Muscle layer of duodenum (tissue), 2 donors: ENCODE measurements around the gene GNA15.

Source experiments
- H3K27ac ChIP-seq: one replicate; pipeline ENCODE4 v1.7.0; 2013; ENCODE audit warnings: mild to moderate bottlenecking, low read length
- H3K27me3 ChIP-seq: one replicate; pipeline ENCODE4 v1.7.0; 2013; ENCODE audit warnings: low read depth, mild to moderate bottlenecking, control low read depth, low read length
- H3K36me3 ChIP-seq, 2 donors: one replicate each; pipeline ENCODE4 v1.7.0; 2013; ENCODE audit warnings: low read length in 2 of 2, control low read depth in 1 of 2, mild to moderate bottlenecking in 1 of 2; ENCODE audit not compliant: insufficient read depth in 2 of 2, control insufficient read depth in 1 of 2
- H3K4me1 ChIP-seq, 2 donors: one replicate each; pipeline ENCODE4 v1.7.0; 2013; ENCODE audit warnings: low read length in 2 of 2, mild to moderate bottlenecking in 2 of 2, control low read depth in 1 of 2, moderate library complexity in 1 of 2; ENCODE audit not compliant: insufficient read depth in 2 of 2, control insufficient read depth in 1 of 2
- H3K4me3 ChIP-seq, 2 donors: one replicate each; pipeline ENCODE4 v1.7.0; 2013; ENCODE audit warnings: low read length in 2 of 2, low read depth in 1 of 2, mild to moderate bottlenecking in 1 of 2
- H3K9me3 ChIP-seq, 2 donors: one replicate each; pipeline ENCODE4 v1.7.0; 2013; ENCODE audit warnings: low read length in 2 of 2, control low read depth in 1 of 2, mild to moderate bottlenecking in 1 of 2; ENCODE audit not compliant: control insufficient read depth in 1 of 2
- donor health status: healthy.

GNA15 gene

DNA sequence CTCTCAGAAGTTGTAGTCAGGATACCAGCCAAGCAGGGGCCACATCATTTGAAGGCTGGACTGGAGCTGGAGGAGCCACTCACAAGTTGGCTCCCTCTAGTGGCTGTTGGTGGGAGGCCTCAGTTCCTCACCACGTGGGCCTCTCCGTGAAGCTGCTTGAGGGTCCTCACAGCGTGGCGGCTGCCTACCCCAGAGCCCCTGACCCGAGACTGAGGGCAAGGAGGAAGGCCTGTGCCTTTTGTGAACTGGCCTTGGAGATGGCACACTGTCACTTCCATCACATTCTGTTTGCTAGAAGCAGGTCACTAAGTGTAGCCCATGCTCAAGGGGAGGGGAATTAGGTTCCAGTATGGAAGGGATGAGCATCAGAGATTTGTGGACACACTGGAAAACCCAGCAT lies 27.1 kb upstream of the GNA15 start:
- Histone ChIP-seq H3K27ac (no peak overlapping the region), H3K36me3 (peaks cover 0 to 22% of the 10 kb centered on the region in 2 donors), H3K4me1 (peaks cover 6 to 14% of the 10 kb centered on the region in 2 donors), H3K27me3 (no peaks in the 10 kb centered on the region), H3K4me3 (no peak overlapping the region), H3K9me3 (no peaks in the 10 kb centered on the region)

GRCh38 chr19:3109491-3109890 lies 26.3 kb upstream of the GNA15 start:
- Histone ChIP-seq H3K36me3 (peaks cover 0 to 26% of the 10 kb centered on the region in 2 donors), H3K9me3 (no peaks in the 10 kb centered on the region), H3K4me1 (peaks cover 6 to 8% of the 10 kb centered on the region in 2 donors), H3K27me3 (no peaks in the 10 kb centered on the region), H3K27ac (no peak overlapping the region), H3K4me3 (no peak overlapping the region)

DNA sequence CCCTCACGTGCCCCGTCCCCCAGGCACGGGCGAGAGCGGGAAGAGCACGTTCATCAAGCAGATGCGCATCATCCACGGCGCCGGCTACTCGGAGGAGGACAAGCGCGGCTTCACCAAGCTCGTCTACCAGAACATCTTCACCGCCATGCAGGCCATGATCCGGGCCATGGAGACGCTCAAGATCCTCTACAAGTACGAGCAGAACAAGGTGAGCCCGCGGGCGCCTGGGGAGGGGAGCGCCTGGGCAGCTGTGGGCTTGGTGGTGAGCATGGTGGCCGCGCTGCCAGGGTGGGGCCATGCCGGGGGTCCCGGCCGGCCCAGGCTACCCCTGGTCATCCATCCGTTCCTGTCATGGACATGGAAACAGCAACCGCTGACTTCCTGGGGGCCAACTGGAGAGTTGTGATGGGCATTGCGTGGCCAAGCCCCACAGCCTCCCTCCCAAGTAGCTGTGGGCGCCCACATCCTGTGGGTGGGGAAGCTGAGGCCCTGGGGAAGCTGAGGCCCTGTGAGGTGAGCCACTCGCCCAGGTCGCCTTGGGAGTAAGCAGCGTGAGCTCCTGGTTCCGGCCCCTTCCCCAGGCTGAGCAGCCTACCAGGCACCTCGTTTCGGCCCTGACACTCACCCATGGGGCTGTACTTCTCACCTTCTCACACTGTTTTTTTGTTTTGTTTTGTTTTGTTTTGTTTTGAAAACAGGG lies 25.6 kb upstream of the GNA15 start:
- Histone ChIP-seq H3K27ac (no peak overlapping the region), H3K27me3 (no peaks in the 10 kb centered on the region), H3K4me1 (peaks cover 6 to 7% of the 10 kb centered on the region in 2 donors), H3K4me3 (no peak overlapping the region), H3K9me3 (no peaks in the 10 kb centered on the region), H3K36me3 (peaks cover 3 to 32% of the 10 kb centered on the region in 2 donors)

GRCh38 chr19:3111586-3112247 lies 24.1 kb upstream of the GNA15 start:
- H3K4me3 ChIP-seq: no peak overlapping the region
- no peaks in the 10 kb centered on the region for H3K9me3 ChIP-seq
- no peaks in the 10 kb centered on the region for H3K27me3 ChIP-seq
- H3K36me3 ChIP-seq: peaks cover 4 to 34% of the 10 kb centered on the region in 2 donors
- H3K27ac ChIP-seq: no peak overlapping the region
- H3K4me1 ChIP-seq: peaks cover under 1 to 16% of the 10 kb centered on the region in 2 donors

- no peak overlapping the region for H3K4me3 ChIP-seq
- peaks cover 4 to 40% of the 10 kb centered on the region in 2 donors for H3K36me3 ChIP-seq
- H3K9me3 ChIP-seq: no peaks in the 10 kb centered on the region
- no peak overlapping the region for H3K27ac ChIP-seq
- peaks cover 0 to 16% of the 10 kb centered on the region in 2 donors for H3K4me1 ChIP-seq
- H3K27me3 ChIP-seq: no peaks in the 10 kb centered on the region
Observed at GRCh38 chr19:3112375-3113099, 23.3 kb upstream of the GNA15 start.

DNA sequence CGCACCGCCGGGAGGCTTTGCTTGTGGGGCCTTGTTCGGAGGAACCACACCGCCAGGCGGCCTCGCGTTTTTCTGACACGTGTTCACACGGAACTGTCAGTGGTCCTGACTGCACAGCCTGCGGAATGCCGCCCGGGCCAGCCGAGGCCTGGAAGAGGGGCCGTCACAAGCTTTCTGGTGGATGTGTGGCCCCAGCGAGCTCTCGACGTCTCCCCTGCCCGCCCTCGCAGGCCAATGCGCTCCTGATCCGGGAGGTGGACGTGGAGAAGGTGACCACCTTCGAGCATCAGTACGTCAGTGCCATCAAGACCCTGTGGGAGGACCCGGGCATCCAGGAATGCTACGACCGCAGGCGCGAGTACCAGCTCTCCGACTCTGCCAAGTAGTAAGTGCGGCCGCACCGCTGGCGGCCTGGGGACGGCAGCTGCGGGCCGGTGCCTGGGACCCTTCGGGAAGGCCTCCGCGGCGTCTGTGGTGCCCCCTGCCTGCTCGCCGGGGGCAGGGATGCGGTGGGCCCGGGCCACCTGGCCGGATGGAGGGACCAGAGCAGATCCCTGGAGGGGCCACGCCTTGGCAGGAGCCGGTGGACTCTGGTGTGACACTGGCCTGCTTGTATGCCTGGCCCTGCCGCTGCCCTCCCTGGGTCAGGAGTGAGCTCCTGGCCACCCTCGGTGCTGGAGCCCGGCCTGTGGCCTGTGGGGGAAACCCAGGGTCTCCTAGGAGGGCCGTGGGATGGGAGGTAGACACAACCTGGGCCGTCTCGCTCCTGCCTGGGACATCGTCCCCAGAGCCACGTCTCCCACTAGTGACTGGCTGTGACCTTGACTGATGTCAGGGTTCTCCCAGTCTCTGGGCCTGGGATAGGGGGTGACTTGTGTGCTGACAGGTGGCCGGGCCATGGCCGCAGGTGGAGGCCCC lies 22.5 kb upstream of the GNA15 start:
- no peak overlapping the region for H3K4me3 ChIP-seq
- H3K9me3 ChIP-seq: no peaks in the 10 kb centered on the region
- peaks cover 4 to 48% of the 10 kb centered on the region in 2 donors for H3K36me3 ChIP-seq
- no peaks in the 10 kb centered on the region for H3K27me3 ChIP-seq
- peaks cover 0 to 10% of the 10 kb centered on the region in 2 donors for H3K4me1 ChIP-seq
- H3K27ac ChIP-seq: no peak overlapping the region

DNA sequence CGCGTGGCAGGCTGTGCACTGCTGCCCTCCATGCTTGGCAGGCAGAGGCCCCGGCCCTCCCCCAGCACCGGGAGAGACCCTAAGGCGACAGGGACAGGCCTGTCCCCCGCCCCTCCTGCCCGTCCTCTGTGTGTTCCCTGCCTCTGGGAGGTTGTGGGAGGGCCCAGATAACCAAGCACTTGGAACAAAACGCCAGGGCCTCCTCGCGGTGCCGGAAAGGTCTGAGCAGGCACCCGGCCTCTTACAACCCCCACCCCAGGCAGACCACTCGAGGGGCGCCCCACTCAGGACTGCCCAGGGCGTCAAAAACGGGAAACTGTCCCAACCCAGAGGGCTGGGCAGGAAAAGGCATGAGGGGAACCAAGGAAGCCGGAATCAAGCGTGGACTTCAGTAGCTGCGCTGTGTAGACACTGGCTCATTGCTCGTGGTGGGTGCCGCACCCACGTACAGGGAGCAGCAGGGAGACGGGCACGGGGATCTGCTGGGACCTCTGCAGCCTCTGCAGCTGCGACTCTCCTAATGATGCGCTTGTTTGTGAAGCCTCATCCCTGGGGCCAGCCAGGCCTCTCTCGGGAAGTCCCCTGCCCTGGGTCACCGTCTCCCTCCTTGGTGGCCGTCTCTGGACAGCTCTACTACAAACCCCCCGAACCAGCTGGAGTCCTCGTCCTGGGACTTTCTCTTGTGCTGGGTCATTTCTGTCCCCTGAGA lies 21.7 kb upstream of the GNA15 start:
- no peak overlapping the region for H3K27ac ChIP-seq
- H3K36me3 ChIP-seq: peaks cover 4 to 57% of the 10 kb centered on the region in 2 donors
- no peaks in the 10 kb centered on the region for H3K27me3 ChIP-seq
- H3K4me3 ChIP-seq: no peak overlapping the region
- H3K4me1 ChIP-seq: peaks cover 0 to 10% of the 10 kb centered on the region in 2 donors
- H3K9me3 ChIP-seq: no peaks in the 10 kb centered on the region

GRCh38 chr19:3114811-3115210 lies 21.0 kb upstream of the GNA15 start:
- Histone ChIP-seq H3K9me3 (no peaks in the 10 kb centered on the region), H3K4me3 (no peak overlapping the region), H3K27me3 (no peaks in the 10 kb centered on the region), H3K36me3 (peaks cover 4 to 59% of the 10 kb centered on the region in 2 donors), H3K4me1 (peaks cover 0 to 10% of the 10 kb centered on the region in 2 donors), H3K27ac (no peak overlapping the region)

DNA sequence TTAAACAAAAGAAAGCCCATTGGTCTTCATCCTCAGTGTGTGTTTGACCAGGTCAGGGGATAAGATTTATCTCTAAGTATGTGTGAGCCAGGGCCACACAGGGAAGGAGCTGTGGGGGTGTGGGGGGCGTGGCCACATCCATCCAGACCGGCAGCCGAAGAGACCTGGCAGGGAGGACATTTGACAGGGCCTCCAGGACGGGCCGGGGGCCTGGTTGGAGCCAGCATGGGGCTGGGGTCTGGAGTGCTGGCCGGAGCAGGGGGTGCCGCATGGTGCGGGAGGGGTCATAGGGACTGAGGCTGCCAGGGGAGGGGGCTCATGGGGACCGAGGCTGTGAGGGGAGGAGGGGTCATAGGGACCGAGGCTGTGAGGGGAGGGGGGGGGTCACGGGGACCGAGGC lies 20.4 kb upstream of the GNA15 start:
- Histone ChIP-seq H3K27me3 (no peaks in the 10 kb centered on the region), H3K27ac (no peak overlapping the region), H3K4me3 (no peak overlapping the region), H3K9me3 (no peaks in the 10 kb centered on the region), H3K4me1 (peaks cover 0 to 10% of the 10 kb centered on the region in 2 donors), H3K36me3 (peaks cover 4 to 56% of the 10 kb centered on the region in 2 donors)

DNA sequence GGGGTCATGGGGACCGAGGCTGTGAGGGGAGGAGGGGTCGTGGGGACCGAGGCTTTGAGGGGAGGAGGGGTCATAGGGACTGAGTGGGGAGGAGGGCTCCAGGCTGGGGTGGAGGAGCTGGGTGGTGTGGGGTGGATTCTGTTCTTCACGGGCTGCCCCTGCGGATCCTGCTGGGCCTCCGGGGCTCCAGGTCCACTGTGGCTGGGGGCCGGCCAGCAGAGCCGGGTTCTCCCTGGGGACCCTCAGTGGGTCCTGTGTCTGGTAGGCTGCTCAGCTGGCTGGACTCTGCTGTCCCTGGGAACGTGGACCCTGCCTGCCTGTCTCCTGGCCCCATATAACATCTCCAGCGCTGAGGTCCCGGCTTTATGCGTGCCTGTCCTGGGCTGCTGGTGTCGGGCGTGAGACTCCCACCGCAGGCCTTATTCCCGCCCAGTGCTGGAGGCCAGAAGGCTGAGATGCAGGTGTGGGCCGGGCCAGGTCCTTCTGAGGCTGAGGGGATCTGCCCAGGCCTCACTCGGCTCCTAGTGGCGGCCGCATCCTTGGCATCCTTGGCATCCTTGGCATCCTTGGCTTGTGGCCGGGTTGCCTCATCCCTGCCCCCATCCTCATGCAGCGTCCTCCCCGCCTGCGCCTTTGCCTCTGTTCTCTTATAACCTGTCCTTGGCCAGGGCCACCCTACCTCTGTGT lies 19.8 kb upstream of the GNA15 start:
- no peaks in the 10 kb centered on the region for H3K27me3 ChIP-seq

More for the DNA sequence above, 19.8 kb upstream of the GNA15 start:
- Histone ChIP-seq H3K27ac (no peak overlapping the region), H3K36me3 (peaks cover 4 to 60% of the 10 kb centered on the region in 2 donors), H3K4me1 (peaks cover 0 to 10% of the 10 kb centered on the region in 2 donors), H3K9me3 (no peaks in the 10 kb centered on the region), H3K4me3 (no peak overlapping the region)
